RWPE2 (cell line): ENCODE results near the gene PSAT1.
A peak's percentile ranks its signal among the peaks of the same experiment; 100 is the strongest.

ENCODE experiments used
- ATAC-seq: fragments of 200-7000 bp; cut with Tn5 transposase; 3 replicates; pipeline ENCODE4 v1.9.1; 2021; ENCODE audit warnings: low read depth
- DNase-seq: peaks from one replicate; pipeline ENCODE4 v3.0.0-alpha.2; 2020; ENCODE audit warnings: low spot score
- H3K27ac ChIP-seq: fragments of 450-650 bp; 2 replicates; pipeline ENCODE4 v1.5.1; 2017; ENCODE audit warnings: mild to moderate bottlenecking; ENCODE audit not compliant: poor library complexity, severe bottlenecking
- H3K27me3 ChIP-seq: fragments of 250-450 bp; sonication (Bioruptor Pico); 2 replicates; pipeline ENCODE4 v1.5.1; 2021; ENCODE audit warnings: mild to moderate bottlenecking, moderate library complexity; ENCODE audit not compliant: insufficient read depth, poor library complexity, severe bottlenecking
- H3K36me3 ChIP-seq: fragments of 250-450 bp; sonication (Bioruptor Pico); 2 replicates; pipeline ENCODE4 v1.5.1; 2020; ENCODE audit warnings: low read depth, mild to moderate bottlenecking, moderate library complexity
- H3K4me1 ChIP-seq: fragments of 250-450 bp; sonication (Bioruptor Pico); 2 replicates; pipeline ENCODE4 v1.5.1; 2021; ENCODE audit warnings: mild to moderate bottlenecking, moderate library complexity; ENCODE audit not compliant: insufficient read depth, poor library complexity, severe bottlenecking
- H3K4me3 ChIP-seq: fragments of 250-450 bp; sonication (Bioruptor Pico); 2 replicates; pipeline ENCODE4 v1.5.1; 2021; ENCODE audit warnings: mild to moderate bottlenecking, moderate library complexity; ENCODE audit not compliant: severe bottlenecking
- H3K9me3 ChIP-seq: fragments of 250-450 bp; sonication (Bioruptor Pico); 2 replicates; pipeline ENCODE4 v1.5.1; 2021; ENCODE audit warnings: mild to moderate bottlenecking, moderate library complexity; ENCODE audit not compliant: severe bottlenecking
- CTCF ChIP-seq: fragments of 450-650 bp; IDR thresholded peaks from one replicate; pipeline ENCODE4 v1.5.1; 2017; ENCODE audit warnings: mild to moderate bottlenecking, moderate library complexity; ENCODE audit not compliant: poor library complexity, severe bottlenecking

Gene PSAT1

GRCh38 chr9:78295731-78296130, 1.2 kb upstream of the PSAT1 start:
- Histone ChIP-seq H3K4me3 (no peak overlapping the region), H3K9me3 (no peaks in the 10 kb centered on the region), H3K4me1 (peaks cover 8% of the 10 kb centered on the region), H3K36me3 (peaks cover 29% of the 10 kb centered on the region), H3K27ac (peak overlapping the region; percentile 59), H3K27me3 (no peaks in the 10 kb centered on the region)
- TF ChIP-seq CTCF: no peak
- no peak for DNase-seq
- no peak for ATAC-seq

DNA sequence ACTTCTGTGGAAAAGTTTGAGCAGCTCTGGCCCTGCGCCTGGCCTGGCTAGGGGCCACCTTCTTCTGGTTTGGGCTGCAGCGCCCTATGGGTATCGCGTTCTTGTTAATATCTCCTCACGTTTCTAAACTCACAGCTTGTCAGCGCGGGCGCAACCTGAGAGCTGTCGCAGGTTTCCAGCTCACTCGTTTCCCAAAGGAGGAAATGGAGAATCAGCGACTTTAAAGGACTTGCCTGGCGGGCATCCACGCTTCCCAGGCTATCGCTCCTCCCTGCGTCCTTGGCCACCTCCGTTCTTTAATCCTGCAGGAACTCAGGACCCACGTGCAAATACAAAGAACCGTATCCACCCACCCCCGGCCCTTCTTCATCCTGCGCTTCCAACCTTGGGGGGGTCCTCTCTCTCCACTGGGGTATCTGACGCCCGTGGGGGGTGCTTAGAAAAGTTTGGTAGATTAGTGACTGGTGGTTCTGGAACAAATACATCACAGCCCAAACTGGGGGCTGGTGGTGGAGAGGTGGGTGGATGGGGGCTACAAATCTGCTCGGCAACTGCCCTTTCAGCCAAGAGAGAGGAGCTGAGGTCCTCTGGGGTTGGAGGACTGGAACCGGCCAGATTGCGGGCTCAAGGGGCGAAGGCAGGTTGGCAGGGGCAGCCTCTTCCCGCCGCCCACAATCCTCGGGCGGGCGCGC, 578 bp upstream of the PSAT1 start:
- ATAC-seq (peak; percentile 3; the same call in 2 of the 3 replicates), DNase-seq (no peak)
- Histone ChIP-seq H3K4me3 (peak overlapping the region; percentile 84), H3K4me1 (peaks cover 8% of the 10 kb centered on the region), H3K27ac (peak overlapping the region; percentile 59), H3K27me3 (no peaks in the 10 kb centered on the region), H3K36me3 (peaks cover 35% of the 10 kb centered on the region), H3K9me3 (no peaks in the 10 kb centered on the region)
- no peak for TF ChIP-seq CTCF

GRCh38 chr9:78297672-78297961, 692 bp downstream of the PSAT1 start:
- ATAC-seq: peak; percentile 40; the same call in 2 of the 3 replicates
- DNase-seq: no peak
- peaks cover 8% of the 10 kb centered on the region for H3K4me1 ChIP-seq
- TF ChIP-seq CTCF: no peak
- H3K36me3 ChIP-seq: peaks cover 48% of the 10 kb centered on the region
- no peaks in the 10 kb centered on the region for H3K27me3 ChIP-seq
- H3K4me3 ChIP-seq: peak overlapping the region; percentile 84
- H3K9me3 ChIP-seq: no peaks in the 10 kb centered on the region
- H3K27ac ChIP-seq: peak overlapping the region; percentile 59

GRCh38 chr9:78298046-78298765, 1.3 kb downstream of the PSAT1 start:
- H3K36me3 ChIP-seq: peaks cover 54% of the 10 kb centered on the region
- H3K9me3 ChIP-seq: no peaks in the 10 kb centered on the region
- DNase-seq: no peak
- H3K27ac ChIP-seq: peak overlapping the region; percentile 59
- H3K4me3 ChIP-seq: peak overlapping the region; percentile 84
- H3K27me3 ChIP-seq: no peaks in the 10 kb centered on the region
- H3K4me1 ChIP-seq: peaks cover 8% of the 10 kb centered on the region
- TF ChIP-seq CTCF: no peak
- ATAC-seq: no peak

DNA sequence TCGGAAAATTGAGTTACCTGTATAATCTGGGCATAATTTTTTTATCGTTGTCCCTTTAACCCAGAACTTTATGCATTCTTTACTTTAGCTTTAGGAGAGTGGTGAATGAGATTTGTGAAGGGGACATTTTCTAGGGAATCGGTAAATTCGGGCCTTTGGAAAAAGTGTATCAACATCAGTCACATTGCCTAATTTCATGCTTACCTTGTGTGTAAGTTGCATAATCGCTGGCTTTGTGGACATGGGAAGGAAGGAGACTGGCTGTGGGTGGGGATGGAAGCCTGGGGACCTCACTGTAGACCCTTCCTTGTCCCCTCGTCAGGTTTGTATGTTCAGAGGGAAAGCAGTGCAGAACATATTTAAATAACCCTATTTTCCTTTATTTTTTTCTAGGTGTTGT, 3.3 kb downstream of the PSAT1 start:
- peaks cover 8% of the 10 kb centered on the region for H3K4me1 ChIP-seq
- no peak for TF ChIP-seq CTCF
- H3K27me3 ChIP-seq: no peaks in the 10 kb centered on the region
- no peak overlapping the region for H3K4me3 ChIP-seq
- no peak overlapping the region for H3K27ac ChIP-seq
- DNase-seq (no peak), ATAC-seq (no peak)
- peaks cover 74% of the 10 kb centered on the region for H3K36me3 ChIP-seq
- no peaks in the 10 kb centered on the region for H3K9me3 ChIP-seq
